HG03025 (cell line): Measurements from ENCODE around the gene YJEFN3.

Experiments
- ATAC-seq: cut with Tn5 transposase; IDR thresholded peaks from one replicate; pipeline ENCODE4 v1.9.1; 2021; ENCODE audit warnings: mild to moderate bottlenecking, moderate library complexity; ENCODE audit not compliant: unreplicated experiment, low FRiP score

Gene YJEFN3

DNA sequence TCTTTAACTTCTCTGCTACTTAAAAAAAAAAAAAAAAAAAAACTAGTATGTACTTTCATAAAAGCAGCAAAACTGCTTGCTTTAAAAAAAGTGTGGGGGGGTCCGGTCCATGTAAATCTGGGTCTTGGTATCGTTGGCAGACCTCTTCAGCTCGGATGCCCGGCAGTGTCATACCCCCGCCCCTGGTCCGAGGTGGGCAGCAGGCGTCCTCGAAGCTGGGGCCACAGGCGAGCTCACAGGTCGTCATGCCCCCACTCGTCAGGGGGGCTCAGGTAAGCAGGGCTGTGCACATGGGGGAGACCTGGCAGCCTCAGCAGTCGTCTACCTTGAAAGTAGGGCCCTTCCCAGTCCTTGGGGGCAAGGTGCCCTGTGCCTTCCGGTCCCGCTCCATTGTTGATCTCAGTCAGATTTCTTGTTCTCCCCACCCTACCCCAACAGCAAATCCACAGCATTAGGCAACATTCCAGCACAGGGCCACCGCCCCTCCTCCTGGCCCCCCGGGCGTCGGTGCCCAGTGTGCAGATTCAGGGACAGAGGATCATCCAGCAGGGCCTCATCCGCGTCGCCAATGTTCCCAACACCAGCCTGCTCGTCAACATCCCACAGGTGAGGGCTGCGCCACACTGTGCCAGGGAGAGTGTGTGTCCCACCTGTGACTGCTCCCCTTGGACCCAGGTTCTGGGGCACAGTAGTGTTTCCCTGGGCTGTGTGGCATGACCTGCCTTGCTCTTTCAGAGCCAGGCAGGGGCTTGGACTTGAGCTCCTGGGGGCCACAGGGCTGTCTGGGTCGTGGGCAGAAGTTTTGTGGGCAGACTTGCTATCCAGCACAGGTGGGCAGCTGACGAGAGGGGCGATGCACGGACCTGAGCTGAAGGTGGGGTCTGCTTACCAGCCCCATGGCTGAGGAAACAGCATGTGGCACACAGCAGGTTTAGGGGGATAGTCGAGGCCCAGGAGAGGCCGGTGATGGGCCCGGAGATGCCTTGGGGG, 32.8 kb upstream of the YJEFN3 start:
- no peak for ATAC-seq

DNA sequence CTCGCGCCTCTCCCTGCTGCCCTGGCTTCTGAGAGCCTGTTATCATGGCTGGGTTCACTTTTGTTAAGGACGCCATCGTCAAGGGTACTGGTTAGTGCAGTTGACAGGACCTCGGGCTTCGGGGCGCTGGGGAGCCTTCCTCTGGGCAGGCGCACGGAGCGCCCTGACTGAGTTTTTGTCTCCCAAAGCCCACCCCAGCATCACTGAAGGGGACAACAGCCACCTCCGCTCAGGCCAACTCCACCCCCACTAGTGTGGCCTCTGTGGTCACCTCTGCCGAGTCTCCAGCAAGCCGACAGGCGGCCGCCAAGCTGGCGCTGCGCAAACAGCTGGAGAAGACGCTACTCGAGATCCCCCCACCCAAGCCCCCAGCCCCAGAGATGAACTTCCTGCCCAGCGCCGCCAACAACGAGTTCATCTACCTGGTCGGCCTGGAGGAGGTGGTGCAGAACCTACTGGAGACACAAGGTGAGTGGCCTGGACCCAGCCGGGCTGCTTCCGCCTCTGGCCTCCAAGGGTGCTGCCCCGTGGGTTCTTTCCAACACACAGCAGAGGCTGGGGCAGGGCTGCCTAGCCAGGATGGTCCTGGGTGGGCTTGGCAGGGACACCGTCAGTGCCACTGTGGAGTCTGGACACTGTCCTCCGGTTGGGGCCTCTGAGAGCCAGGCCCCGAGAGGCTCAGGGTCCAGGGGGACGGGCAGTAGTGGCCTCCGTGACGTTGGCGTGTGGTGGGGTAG, 30.3 kb upstream of the YJEFN3 start:
- no peak for ATAC-seq

DNA sequence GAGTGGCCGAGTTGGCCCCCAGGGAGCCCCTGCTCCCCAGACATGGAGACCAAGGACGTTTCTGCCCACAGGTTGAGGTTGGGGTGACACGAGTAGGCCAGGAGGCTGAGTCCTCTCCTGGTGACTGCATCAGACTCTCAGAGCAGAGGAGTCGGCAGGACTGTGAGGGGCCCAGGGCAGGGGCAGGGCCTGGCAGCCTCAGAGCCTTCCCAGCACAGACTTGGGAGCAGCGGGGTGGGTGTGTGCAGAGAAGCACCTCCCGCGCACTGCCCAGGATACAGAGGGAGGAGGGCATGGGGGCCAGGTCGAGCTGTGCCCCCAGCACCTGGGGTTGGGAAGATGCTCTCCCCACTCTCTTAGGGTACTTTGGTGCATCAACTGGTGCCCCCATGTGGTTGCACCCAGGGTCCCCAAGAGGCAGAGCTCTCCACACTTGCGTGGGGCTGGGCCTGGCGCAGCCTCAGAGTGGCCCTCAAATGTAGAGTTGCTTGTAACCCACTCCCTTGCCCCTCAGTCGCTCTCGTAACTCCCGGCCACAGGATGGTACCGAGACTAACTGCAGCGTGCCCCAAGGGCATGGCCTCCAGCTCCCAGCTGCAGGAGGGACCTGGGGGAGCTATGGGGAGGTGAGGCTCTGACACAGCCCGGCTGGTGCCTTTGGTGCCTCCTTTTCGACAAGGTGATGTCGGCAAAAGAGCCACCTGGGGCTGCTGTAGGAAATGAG, 29.3 kb upstream of the YJEFN3 start:
- no peak for ATAC-seq

DNA sequence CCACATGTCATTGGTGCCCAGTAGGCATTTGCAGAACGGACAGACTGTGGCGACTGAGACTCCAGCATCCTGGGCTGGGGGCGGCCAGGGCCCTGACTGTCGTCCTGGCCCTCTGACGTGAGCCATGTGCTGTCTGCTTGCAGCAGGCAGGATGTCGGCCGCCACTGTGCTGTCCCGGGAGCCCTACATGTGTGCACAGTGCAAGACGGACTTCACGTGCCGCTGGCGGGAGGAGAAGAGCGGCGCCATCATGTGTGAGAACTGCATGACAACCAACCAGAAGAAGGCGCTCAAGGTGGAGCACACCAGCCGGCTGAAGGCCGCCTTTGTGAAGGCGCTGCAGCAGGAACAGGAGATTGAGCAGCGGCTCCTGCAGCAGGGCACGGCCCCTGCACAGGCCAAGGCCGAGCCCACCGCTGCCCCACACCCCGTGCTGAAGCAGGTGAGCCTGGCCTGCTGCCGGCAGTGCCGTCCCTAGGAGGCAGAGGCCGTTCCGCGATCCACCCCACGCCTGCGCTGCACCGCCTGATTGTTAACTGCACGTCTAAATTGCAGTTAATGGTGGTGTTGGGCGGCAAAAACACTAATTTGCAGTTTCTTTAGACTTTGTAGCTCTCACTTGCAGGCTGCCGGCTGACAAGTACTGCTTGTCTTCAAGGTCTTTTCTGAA, 27.6 kb upstream of the YJEFN3 start:
- no peak for ATAC-seq

DNA sequence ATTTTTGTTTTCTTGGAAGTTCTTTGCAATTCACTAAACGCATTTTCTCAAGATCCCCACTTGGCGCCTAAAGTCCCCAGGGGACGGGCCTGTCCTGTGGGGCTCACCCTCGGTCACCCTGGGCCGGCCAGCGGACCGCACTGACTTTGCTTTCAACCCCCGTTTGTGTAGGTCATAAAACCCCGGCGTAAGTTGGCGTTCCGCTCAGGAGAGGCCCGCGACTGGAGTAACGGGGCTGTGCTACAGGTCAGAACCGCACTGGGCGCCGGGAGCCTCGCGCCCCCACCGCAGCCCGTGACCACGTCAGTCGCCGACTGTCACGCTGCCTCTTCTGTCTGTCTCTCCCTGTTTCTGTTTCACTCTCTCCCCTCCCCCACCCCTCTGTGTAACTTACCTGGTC, 26.9 kb upstream of the YJEFN3 start:
- no peak for ATAC-seq

DNA sequence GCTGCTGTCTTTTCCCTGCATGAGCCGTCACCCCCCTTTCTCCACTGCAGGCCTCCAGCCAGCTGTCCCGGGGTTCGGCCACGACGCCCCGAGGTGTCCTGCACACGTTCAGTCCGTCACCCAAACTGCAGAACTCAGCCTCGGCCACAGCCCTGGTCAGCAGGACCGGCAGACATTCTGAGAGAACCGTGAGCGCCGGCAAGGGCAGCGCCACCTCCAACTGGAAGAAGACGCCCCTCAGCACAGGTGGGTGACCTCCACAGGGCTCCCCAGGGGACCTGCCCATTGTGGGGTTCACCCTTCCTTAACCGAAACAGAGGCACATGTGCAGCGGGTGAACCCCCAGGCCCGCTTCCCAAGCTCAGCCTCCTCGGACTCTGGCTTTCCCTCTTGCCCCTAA, 26.4 kb upstream of the YJEFN3 start:
- no peak for ATAC-seq

DNA sequence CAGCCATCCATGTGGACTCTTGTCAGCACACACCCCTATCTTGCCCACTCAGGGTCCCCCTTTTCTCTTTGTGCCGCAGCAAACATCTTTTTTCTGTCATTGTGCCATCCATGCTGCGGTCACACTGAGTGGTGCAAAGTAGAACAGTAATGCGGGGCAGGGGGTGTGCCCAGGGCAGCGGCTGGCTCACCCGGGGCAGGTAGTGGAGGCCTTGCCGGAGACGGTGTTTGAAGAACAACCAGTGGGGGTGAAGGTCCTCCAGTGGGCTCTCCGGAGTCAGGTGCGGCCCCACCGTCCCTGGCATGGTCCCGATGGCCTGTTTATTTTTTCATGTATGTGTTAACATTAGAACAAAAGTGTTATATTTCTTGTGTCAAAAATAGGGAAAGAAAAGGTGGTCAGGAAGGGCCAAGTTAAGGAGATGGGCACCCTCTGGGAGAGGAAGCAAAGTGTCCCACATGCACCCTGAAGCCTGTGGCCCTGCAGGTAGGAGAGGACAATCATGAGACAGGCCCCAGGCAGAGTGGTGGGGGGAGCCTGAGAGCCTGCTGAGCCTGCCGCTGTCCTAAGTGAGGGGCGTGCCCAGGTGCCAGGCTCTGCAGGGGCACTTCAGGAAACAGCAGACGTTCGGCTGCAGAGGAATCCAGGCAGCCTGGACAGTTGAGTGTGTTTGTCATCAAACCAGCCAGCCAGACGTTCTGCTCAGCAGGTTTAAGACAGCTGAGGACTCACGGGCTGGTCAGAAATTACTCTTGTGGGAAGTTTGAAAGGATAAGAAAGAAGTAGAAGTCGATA, 25.7 kb upstream of the YJEFN3 start:
- ATAC-seq: no peak

DNA sequence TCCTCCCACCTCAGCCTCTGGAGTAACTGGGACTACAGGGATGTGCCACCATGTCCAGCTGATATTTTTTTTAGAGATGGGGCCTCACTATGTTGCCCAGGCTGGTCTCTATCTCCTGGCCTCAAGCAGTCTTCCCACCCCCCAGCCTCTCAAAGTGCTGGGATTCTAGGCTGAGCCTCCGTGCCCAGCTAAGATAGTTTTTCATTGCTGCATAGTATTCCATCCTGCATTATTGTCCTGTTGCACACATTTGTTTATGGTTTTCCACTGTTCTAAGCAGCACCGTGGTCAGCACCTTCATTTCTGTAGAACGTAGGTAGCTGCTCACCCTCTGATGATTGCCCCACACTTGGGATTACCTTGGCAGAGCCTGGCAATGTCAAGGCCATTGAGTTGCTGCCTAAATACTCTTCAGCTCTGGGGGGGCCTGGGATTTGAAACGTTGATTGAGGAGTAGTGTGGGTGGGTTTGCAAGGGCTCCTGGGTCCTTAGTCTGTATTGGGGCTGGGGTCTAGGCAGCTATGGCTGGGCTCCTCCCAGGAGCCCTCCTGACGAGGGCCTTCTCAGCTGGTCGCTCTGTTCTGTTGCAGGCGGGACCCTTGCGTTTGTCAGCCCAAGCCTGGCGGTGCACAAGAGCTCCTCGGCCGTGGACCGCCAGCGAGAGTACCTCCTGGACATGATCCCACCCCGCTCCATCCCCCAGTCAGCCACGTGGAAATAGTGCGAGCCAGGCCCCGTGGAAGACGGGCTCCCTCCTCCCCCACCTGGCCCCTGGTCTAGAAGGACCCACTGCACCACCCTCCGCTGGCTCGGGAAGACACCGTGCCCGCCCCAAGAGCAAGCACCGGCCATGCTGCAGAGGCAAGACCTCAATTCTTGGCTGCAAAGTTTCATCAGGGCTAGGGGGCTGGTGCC, 23.7 kb upstream of the YJEFN3 start:
- no peak for ATAC-seq

DNA sequence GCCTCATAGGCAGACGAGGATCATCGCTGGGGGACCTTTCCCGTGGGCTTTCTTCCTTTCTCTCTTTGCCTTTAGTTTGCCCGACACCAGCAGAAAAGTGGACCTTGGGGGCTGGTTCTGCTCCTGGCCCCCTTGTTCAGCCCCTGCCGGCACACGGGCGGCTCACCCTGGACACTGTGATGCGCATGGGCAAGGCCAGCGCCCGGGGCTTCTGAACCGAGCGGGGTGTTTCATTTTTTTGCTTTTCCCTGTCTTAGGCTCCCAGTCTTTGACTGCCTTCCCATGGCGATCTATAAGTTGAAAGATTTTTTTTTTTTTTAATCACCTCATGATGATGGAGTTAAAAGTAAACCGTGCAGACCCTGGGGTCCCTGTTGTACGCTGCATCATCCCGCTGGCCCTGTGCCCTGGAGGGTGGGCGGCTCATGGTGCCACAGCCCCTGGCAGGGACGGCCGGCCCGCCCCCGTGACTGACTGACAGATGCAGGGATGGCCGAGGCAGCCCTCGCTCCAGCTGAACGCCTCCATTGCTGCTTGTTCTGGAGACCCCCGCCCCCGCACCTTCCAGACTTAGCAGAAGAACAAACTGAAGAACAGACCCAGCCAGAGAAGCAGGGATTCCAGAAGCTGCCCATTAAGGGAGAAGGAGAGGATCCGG, 22.9 kb upstream of the YJEFN3 start:
- no peak for ATAC-seq

DNA sequence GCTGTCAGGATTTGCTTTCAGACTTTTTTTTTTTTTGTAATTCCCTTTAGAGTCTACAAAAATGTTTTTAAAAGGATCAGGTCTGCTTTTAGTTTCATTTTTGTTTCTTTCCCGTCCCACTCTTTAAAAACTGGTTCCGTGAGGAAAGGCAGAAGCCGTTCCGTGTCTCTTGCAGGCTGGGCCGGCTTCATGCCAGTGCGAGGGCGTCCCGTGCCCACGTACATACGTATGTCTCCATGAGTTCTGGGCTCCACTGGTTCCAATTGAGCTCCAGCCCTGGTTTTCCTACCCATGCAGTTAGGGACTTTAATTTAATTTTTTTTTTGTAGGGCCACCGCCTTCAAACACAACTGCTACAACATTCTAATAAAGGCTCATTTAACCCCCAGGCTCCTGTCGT, 22.1 kb upstream of the YJEFN3 start:
- ATAC-seq: no peak

DNA sequence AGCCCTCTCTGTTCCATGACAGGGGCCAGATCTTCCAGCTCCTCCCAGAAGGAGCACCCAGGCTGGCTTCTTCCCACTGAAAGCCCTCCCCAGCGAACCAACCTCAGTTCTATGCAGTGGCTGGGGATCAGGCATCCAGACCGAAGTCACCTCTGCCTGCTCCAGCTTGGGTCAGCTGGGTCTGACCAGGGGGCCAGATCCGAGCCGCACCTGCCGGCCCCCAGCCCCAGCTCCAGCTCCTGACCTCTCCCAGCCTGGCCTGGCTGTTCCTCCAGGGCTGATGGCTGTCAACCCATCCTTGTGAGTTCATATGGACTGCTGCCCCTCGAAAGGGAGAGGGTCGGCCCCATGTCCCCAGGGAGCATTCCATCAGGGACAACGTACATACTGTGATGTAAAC, 21.4 kb upstream of the YJEFN3 start:
- no peak for ATAC-seq

DNA sequence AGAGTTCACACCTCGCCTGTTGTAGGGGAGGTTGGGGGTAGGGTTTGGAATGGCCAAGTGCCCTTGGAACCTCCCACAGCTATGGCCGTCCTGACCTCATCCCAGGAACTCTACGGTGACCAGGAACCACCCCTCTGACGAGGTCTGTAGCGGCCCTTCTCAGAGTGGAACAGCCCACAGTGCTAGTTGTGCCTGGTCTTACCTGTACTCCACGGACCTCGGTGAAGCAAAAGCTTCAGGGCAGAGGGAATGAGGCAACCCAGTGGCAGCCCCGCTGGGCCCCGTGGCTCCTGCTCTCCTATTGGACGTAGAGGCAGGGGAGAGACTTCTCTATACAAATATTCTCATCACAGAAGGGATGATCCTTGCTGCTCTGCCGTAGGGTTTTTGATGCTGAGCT, 20.5 kb upstream of the YJEFN3 start:
- ATAC-seq: no peak

DNA sequence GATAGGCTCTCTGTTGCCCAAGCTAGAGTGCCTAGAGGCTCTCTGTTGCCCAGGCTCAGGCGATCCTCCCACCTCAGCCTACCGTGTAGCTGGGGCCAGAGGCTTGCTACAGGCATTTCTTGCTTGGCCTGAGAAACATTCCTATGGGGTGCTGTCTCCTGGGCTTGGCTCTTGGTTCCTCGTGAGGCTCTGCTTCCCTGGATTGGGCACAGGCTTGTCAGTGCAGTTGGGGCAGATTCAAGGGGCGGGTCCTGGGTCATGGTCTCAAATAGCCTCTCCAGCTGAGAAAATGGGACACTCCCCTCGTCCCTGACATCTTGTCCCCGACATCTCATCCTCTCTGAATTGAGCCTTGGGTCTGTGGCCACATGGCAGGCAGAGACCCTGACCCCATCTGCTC, 18.3 kb upstream of the YJEFN3 start:
- ATAC-seq: no peak

DNA sequence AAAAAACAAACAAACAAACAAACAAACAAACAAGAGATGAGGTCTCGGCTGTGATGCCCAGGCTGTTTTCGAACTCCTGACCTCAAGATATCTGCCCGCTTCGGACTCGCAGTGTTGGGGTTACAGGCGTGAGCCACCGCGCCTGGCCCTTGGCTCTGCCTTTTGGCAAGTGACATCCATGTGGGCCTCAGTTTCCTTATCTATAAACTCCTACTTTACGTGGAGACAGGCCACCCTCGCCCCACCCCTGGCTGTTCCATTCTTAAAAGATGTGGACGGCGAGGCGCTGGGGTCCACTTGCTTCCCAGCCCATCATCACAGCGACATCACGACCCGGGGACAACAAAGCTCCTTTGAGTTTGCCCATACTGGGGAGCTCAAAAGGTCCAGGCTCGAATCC, 15.0 kb upstream of the YJEFN3 start:
- ATAC-seq: no peak

DNA sequence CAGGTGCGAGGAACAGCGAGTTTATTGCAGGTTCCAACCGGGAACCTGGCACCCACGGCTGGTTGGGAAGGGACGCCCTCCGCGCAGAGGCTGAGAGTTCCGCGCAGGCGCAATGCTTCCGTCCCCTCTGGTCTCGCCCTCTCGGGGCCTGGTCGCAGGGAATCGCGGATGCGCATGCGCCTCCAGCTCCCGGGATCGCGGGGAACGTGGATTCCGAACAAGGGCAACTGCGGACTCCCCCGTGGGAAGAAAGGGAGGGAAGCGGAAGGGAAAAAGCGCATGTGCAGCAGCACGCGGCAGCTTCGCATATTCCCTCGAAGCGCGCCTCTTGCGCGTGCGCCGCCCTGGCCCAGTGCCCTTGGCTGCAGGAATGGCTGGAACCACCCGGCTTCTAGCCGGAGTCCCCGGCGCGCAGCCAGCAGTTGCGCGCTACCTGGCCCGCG, 14.5 kb upstream of the YJEFN3 start:
- no peak for ATAC-seq

DNA sequence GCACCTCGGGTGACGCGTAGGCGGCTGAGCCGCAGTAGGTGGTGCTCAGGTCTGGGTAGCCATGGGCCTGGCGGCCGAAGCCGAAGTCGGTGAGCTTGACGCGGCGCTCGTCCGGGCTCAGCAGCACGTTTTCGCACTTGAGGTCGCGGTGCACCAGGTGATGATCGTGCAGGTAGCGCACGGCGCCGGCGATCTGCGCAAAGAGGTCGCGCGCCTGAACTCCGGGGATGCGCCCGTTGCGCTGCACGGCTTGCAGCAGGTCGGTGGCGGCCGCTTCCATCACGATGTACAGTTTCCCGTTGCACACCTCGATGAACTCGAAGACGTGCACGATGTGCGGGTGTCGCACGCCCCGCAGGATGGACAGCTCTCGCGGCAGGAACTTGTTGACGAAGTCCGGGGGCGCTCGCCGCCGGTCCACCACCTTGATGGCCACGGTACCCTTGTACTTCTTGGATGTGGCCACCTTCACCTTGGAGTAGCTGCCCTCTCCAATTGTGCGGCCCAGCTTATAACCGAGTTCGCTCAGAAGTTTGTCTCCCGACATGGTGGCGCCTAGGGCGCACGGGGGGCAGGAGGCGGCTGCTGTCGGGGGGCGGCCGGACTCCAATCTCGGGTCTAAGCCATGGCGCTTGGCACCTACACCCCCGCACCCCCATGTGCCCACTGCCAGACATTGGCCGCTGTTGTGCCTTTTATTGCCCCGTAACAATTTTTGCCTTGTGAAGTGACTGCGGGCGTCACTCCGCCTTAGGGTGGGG, 13.7 kb upstream of the YJEFN3 start, which contains the start of gene TSSK6:
Gene TSSK6 (minus strand): TSS at position 668 of the 761 bp plus-strand sequence. CDS start 121 bp downstream, at position 547.
- ATAC-seq: no peak
